ENCODE results near the gene KDM4B. TPM values are rescaled to one million over a fixed set of nuclear protein-coding genes. Genes with fewer than 3 reads are reported as not detected.

KDM4B gene
- total and polyA plus RNA-seq, 9 of the 15 experiments (the other 6 are each of a cell fraction or from before 2014, with no cell fraction given): 0.21 to 29.9 (median 7.3) TPM

DNA sequence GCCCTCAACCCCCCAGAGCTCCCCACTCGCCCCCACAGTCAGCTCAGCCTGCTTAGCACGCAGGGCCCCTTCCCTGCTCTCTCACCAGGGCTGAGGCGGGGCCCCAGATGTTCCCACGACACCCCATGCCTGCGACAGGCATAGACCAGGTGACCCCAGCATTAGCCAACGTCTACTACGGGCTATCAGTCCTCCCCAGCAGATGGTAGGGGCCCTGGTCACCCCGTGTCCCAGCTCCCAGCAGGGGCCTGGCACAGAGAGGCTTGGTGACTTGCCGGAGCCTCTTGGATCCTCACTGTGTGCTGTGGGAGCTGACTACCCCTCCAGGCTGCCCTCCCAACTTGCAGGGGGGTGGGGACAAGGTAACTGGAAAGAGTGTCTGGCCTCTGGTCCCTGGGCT, 80.6 kb downstream of the KDM4B start:
- peaks cover 16% of the 10 kb centered on the region; the same call in 2 of the 3 replicates for H3K36me3 ChIP-seq (ENCODE audit: control insufficient read depth, insufficient read depth, low read length)
- H4K20me1 ChIP-seq (replicated peaks; ENCODE audit: control insufficient read depth, insufficient read depth, low read length): peaks cover 11% of the 10 kb centered on the region
- H3K27me3 ChIP-seq (ENCODE audit: control insufficient read depth in 2 of 2, insufficient read depth in 2 of 2, low read length in 2 of 2): no peaks in the 10 kb centered on the region
- no peak overlapping the region for H2AFZ ChIP-seq (ENCODE audit: low read depth, low read length)
- H3K9me1 ChIP-seq (ENCODE audit: control insufficient read depth, insufficient read depth, low read length): peaks cover 6% of the 10 kb centered on the region
- H3K4me3 ChIP-seq: no peak overlapping the region
- no peak for FAIRE-seq
- BruUV-seq (replicated peaks): no TSS peak
- WGBS (ENCODE audit: insufficient coverage, low coverage, missing lambda C conversion rate): 93% methylated on average over 6 of the region's 9 CpGs
- TF ChIP-seq, protein P1, sequence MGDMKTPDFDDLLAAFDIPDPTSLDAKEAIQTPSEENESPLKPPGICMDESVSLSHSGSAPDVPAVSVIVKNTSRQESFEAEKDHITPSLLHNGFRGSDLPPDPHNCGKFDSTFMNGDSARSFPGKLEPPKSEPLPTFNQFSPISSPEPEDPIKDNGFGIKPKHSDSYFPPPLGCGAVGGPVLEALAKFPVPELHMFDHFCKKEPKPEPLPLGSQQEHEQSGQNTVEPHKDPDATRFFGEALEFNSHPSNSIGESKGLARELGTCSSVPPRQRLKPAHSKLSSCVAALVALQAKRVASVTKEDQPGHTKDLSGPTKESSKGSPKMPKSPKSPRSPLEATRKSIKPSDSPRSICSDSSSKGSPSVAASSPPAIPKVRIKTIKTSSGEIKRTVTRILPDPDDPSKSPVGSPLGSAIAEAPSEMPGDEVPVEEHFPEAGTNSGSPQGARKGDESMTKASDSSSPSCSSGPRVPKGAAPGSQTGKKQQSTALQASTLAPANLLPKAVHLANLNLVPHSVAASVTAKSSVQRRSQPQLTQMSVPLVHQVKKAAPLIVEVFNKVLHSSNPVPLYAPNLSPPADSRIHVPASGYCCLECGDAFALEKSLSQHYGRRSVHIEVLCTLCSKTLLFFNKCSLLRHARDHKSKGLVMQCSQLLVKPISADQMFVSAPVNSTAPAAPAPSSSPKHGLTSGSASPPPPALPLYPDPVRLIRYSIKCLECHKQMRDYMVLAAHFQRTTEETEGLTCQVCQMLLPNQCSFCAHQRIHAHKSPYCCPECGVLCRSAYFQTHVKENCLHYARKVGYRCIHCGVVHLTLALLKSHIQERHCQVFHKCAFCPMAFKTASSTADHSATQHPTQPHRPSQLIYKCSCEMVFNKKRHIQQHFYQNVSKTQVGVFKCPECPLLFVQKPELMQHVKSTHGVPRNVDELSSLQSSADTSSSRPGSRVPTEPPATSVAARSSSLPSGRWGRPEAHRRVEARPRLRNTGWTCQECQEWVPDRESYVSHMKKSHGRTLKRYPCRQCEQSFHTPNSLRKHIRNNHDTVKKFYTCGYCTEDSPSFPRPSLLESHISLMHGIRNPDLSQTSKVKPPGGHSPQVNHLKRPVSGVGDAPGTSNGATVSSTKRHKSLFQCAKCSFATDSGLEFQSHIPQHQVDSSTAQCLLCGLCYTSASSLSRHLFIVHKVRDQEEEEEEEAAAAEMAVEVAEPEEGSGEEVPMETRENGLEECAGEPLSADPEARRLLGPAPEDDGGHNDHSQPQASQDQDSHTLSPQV (IDR thresholded peaks at IDR 0.05): no peak
- TF ChIP-seq CTBP1 (IDR thresholded peaks at IDR 0.05; ENCODE audit: borderline replicate concordance): no peak
- no peak for TF ChIP-seq POLR2AphosphoS5 (IDR thresholded peaks at IDR 0.05; ENCODE audit: control insufficient read depth, insufficient read depth, low read depth, low read length)
- TF ChIP-seq ZNF354B (CRISPR knock-in tag; IDR thresholded peaks at IDR 0.05): no peak
- TF ChIP-seq ZNF79 (CRISPR knock-in tag; IDR thresholded peaks at IDR 0.05; ENCODE audit: low read depth): no peak
- TF ChIP-seq, protein P2, sequence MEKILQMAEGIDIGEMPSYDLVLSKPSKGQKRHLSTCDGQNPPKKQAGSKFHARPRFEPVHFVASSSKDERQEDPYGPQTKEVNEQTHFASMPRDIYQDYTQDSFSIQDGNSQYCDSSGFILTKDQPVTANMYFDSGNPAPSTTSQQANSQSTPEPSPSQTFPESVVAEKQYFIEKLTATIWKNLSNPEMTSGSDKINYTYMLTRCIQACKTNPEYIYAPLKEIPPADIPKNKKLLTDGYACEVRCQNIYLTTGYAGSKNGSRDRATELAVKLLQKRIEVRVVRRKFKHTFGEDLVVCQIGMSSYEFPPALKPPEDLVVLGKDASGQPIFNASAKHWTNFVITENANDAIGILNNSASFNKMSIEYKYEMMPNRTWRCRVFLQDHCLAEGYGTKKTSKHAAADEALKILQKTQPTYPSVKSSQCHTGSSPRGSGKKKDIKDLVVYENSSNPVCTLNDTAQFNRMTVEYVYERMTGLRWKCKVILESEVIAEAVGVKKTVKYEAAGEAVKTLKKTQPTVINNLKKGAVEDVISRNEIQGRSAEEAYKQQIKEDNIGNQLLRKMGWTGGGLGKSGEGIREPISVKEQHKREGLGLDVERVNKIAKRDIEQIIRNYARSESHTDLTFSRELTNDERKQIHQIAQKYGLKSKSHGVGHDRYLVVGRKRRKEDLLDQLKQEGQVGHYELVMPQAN (IDR thresholded peaks at IDR 0.05; ENCODE audit: borderline replicate concordance): no peak
- no peak for TF ChIP-seq ZNF551 (CRISPR knock-in tag; IDR thresholded peaks at IDR 0.05)
- H3K9ac ChIP-seq (ENCODE audit: insufficient read depth in 1 of 2, low read depth in 2 of 2, low read length in 2 of 2): no peak overlapping the region
- intact Hi-C loops (cut with micrococcal nuclease) (loop anchor here (5.0 kb wide), 1 partner anchor 103 kb away; no protein-coding TSS in a partner anchor), in situ Hi-C loops (cut with MboI) (no loop called here)
- ChIA-PET CTCF (ENCODE audit: low intra/inter-chr PET ratio) (interaction anchor here (1.6 kb wide), 1 partner anchor 104 kb away, joined by 4 read pairs; no protein-coding TSS in a partner anchor), POLR2A (interaction anchor here (0.6 to 1.2 kb wide), 2 partner anchors 18 to 45 kb away, joined by 4 read pairs; no protein-coding TSS in a partner anchor)
- H3K4me2 ChIP-seq (ENCODE audit: insufficient read depth, low read length): no peak overlapping the region
- DNase-seq (ENCODE audit: extremely low read depth in 1 of 4, low spot score in 3 of 4): no peak
- no peaks in the 10 kb centered on the region; the same call in 2 of the 3 replicates for H3K79me2 ChIP-seq (ENCODE audit: control insufficient read depth, insufficient read depth, low read length)
- H3K9me3 ChIP-seq (replicated peaks; ENCODE audit: control insufficient read depth, insufficient read depth, low read depth, low read length): no peaks in the 10 kb centered on the region
- no peak for ATAC-seq
- H3K4me1 ChIP-seq (replicated peaks in 1 of 2; ENCODE audit: control insufficient read depth in 2 of 2, insufficient read depth in 2 of 2, low read length in 2 of 2): peaks cover 0 to 44% of the 10 kb centered on the region in 2 experiments; a peak in 3 of 5 replicates
- no peak overlapping the region for H3K27ac ChIP-seq (ENCODE audit: extremely low read depth, low read depth, low read length)
